SK-N-DZ (cell line): ENCODE measurements around the gene PLEKHA6.

Experiments used
- DNase-seq: peaks from one replicate; pipeline ENCODE4 v3.0.0-alpha.2; 2015; ENCODE audit warnings: low spot score

The PLEKHA6 gene

DNA sequence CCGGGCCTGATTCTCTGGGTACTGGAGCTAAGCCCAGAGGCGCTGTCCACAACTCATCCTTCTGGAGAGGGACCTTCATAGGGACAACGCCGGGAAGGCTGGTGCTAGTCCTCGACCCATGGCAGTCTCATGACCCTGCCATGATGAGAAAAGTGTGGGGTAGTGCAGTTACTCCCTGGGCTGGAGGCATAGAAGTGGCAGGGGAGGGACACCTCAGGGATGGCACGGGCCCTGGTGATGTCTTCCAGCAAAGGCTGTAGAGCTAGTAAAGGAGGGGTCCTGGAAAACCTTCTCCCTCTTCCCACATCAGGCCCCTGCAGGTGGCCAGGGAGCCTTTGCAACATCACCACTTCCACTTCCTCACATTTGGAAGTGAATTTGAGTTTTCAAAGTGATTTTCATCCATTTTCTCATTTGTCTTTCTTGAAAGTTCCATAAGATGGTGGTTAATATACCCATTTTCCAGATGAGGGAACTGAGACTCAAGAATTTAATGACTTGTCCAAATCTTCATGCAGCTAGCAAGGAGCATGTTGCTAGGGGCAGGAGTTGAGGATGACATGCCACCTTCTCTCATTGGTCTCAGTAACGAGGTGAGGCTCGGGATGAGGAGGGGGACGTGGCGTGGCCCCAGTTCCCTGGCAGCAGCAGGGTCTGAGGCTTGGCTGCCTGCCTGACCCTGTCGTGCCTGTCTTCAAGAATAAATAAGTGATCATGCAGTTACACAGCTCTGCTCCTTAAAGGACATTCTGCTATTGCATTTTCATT is 142.7 kb downstream of the PLEKHA6 start:
- no peak for DNase-seq

DNA sequence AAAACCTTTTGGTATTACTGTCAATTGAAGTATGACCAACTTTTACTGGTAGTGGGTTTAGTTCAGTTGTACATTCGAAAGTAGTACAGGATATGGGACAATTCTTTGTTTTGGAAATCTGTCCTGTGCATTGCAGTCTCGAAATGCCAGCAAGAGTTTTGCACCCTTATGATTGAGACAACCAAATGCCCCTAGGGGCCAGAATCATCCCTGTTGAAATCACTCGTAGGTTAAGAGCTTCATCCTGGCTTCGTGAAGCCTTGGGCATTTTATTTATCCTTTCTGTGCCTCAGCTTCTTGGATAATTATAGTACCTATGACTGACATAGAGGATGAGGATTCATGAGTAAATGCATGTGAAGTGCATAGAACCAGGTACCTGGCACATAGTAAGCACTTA is 143.5 kb downstream of the PLEKHA6 start:
- DNase-seq: no peak

DNA sequence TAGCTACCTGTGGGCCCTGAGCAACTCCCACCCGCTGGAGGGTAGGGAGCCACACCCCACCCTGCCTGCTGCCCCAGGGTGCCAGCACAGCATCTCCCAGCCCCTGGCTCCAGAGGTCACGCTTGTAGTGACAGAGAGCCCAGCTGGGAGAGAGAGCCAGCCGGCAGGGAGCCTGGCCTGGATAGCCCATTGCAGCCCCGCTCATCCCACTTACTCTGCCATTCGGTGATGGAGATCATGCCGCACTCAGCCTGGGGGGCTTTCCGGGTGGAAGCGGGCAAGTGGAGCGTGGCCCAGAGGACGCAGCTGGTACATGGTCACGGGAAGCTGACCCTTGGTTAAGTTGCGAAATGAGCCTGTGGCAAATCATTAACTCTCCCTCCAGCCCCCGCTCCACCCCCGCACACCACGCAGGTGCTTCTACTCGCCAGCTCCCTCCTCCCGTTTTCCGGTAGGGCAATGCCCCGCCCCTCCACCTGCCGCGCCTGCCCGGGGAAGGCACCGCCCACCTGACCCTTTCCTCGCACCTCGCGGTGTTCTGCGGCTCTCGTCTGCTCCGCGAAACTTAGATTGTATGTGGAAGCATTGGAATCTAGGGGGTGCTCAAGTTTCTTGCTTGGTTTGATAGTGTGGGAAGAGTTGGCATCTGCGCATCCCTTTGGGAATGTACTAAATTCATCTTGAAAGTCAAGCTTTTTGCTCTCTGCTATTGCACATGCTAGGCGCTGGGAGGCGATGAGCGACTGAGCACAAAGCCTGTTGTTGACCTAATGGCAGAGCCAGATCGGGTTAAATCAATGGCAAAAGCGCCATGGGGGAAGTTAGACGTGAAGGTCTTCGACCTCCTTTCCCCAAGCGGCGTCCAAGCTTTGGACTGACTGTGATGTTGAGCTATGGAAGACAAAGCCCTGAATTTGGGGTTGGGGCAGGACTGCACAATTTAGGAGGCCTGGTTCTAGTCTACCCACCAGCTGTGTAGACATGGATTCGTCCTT is 145.8 kb downstream of the PLEKHA6 start, which contains the start of gene GOLT1A:
Gene GOLT1A, minus strand, starts transcription at position 321 of the 995 bp plus-strand sequence. Its CDS starts 82 bp downstream, at position 239.
- DNase-seq: peak; percentile 73

GRCh38 chr1:204212715-204213114 is 147.0 kb downstream of the PLEKHA6 start:
- DNase-seq: no peak

DNA sequence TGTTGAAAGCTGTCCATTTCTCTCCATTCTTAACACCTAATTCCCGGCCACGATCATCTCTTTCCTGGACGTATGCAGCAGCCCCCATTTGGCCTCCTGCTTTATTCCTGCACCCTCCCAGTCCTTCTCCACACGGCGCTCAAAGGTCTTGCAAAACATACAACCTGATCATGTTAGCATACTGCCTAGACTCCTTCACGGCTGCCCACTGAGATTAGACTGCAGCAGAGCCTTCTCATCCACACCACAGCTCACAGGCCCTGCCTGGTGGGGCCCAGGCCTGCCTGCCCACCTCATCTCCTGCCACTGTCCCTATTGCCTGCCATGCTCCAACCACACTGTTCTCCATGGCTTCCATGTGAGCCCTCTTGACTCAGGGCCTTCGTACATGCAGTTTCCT is 148.7 kb downstream of the PLEKHA6 start:
- DNase-seq: no peak

GRCh38 chr1:204207136-204207616 is 152.6 kb downstream of the PLEKHA6 start:
- peak; percentile 43 for DNase-seq

- no peak for DNase-seq
Observed at GRCh38 chr1:204206121-204206520, 153.6 kb downstream of the PLEKHA6 start.

- DNase-seq: no peak
Observed at GRCh38 chr1:204205486-204205885, 154.2 kb downstream of the PLEKHA6 start.

GRCh38 chr1:204204944-204205343 is 154.8 kb downstream of the PLEKHA6 start:
- no peak for DNase-seq

DNA sequence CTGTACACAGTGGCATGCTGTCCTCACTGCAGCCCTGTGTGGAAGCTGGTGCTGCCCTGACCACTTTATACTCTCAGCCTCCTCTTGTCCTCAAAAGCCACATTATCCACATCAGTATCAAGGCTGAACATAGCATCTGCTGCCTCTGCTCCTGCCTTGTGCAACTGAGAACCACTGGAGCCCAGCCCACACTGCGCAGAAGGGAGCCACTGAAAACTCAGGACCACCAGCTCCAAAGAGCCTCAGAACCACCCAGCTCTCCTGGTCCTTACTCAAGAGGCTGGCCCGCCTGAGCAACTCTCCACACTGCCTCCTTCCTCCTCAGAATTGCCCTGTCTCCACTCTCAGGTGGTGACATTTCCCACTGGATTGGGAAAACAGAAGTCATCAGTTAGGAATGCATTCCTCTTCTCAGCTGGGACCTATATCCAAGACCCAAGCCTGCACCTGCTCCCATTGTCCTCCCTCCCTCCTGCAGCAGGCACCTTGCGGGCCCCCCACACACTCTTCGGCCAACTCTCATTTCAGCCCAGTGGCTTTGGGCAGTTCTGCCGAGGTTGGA is 156.4 kb downstream of the PLEKHA6 start:
- no peak for DNase-seq

DNA sequence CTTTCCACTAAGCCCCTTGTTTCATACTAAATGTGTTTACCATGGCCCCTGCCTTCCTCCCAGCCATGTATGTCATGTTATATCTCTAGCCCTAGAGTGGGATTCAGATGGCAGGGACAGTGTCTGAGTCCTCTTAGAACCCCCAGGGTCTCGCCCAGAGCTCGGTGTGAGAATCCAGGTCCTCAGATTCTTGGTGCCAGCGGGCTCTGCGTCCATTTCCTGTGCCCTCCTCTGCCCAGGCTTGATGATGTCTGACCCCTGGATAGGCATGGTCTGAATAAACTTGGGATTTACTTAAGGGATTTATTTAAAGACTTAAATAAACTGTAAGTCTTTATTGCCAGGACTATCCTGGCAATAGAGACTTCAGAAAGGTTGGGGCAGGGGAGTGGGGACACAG is 157.2 kb downstream of the PLEKHA6 start:
- no peak for DNase-seq

DNA sequence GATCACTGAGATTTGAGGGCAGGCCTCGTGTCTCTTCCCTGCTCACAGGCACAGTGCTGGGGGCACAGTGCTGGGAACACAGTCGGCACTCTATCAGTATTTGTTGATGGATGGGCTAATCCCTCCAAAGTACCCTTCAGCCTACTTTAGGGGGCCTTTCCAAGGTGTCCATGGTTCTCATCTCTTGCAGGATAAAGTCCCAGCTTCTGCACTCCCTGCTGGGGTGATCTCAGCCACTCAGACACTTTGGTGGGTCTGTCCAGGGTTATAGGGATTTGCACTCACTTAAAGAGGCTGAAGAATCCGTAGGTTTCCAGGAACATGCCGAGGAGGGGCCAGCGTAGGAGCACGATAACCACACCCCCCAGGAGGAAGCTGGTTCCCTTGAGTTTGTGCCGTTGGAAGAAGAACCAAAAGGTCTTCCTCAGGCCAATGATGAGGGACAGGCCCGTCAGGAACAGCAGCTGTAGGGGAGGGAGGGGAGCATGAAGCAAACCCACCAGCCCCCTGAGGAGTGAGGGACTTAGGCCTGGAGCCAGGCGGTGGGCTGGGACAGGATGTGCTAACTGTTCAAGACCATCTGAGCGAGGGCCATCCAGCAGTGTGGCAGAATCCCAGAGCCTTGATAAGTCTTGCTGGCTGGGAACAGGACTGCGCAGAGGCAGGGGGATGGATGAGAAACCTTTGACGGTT is 158.2 kb downstream of the PLEKHA6 start:
- DNase-seq: no peak

GRCh38 chr1:204199579-204199978 is 160.2 kb downstream of the PLEKHA6 start:
- DNase-seq: no peak

DNA sequence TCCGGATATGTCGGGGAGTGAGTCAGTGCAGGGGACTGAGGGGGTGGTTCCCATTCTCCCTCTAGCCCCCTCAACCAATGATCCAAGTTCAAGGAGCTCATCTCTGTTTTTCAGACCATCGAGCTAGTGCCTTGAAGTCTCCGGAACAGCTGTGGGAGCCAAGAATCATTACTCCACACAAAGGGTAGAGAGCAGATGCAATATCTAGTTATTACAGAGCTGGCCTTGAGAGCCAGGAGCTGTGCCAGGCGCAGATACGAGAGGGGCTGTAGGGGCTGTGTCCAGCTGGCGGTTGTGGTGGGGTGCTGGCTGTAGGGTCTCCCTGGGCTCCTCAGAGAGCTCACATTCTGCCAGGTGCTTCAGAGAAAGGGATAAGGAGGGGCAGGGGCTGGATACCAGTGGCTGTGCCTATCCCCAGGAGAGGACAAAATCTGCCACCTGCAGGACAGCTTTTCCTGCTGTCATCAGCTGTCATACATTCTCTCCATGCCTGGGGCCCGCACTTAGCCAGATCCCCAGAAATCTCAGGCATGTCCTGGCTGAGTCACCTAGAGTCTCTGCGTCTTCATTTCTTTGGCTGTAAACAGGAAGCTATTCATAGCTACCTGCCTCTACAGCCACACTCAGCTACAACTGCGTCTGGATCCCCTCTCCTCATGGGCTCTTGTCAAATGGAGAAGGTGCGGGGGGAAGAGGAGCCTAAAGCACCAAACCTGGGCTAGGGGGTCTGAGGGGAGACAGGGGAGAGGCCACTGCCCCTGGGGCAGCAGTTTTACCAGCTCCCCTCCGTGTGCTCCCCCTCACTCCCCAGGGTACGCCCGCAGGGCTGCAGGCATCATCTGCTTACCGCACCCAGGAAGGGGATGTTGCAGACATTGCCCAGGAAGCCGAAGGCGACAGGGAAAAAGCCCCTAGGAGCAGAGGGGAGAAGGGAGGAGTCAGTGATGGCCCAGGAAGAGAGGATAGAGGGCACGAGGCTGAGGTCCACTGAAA is 161.1 kb downstream of the PLEKHA6 start:
- no peak for DNase-seq

- DNase-seq: no peak
Observed at GRCh38 chr1:204197068-204197467, 162.7 kb downstream of the PLEKHA6 start.

GRCh38 chr1:204196068-204196795 is 163.5 kb downstream of the PLEKHA6 start, which contains the start of gene KISS1:
Gene KISS1 (minus strand): TSS chr1:204196491. CDS start chr1:204192876, 3,615 bp downstream.
- no peak for DNase-seq

- DNase-seq: no peak
Observed at GRCh38 chr1:204194771-204195170, 165.0 kb downstream of the PLEKHA6 start.

GRCh38 chr1:204194080-204194479 is 165.6 kb downstream of the PLEKHA6 start:
- no peak for DNase-seq
